Keratinocyte (primary cell): ENCODE measurements around the gene APLP2. TPM values are rescaled to one million over a fixed set of nuclear protein-coding genes. Genes with fewer than 3 reads are reported as not detected.
A peak's percentile ranks its signal among the peaks of the same experiment; 100 is the strongest.
"Not testable (repeated sequence)": the region's sequence is repeated elsewhere in the genome, so short reads cannot be mapped to it uniquely, and the experiment has no call there.

Experiments used
- DNase-seq: peaks from one replicate; pipeline ENCODE4 v3.0.0-alpha.2; 2011; ENCODE audit warnings: low read depth, missing footprints, low spot score
- FAIRE-seq: peaks from 2 replicates; lab custom pipeline; 2011; peaks lifted over from hg19 to GRCh38; lab: Jason Lieb, UNC
- H2AFZ ChIP-seq: 2 replicates; pipeline ENCODE4 v1.6.0; 2012; ENCODE audit warnings: low read length, control low read depth, inconsistent platforms; ENCODE audit not compliant: control insufficient read depth
- H3K27ac ChIP-seq: 2 replicates; pipeline ENCODE4 v1.5.1; 2011; ENCODE audit warnings: low read length; ENCODE audit not compliant: control insufficient read depth, insufficient read depth
- H3K27me3 ChIP-seq: 3 replicates; pipeline ENCODE4 v1.6.0; 2011; ENCODE audit warnings: low read length; ENCODE audit not compliant: control insufficient read depth, insufficient read depth; ENCODE audit errors: extremely low read depth
- H3K36me3 ChIP-seq, 2 experiments: 2 replicates in 1 of 2; 3 replicates in 1 of 2; pipeline ENCODE4 v1.5.1; 2011; ENCODE audit warnings: low read length in 2 of 2, mild to moderate bottlenecking in 1 of 2; ENCODE audit not compliant: control insufficient read depth in 2 of 2, insufficient read depth in 2 of 2; ENCODE audit errors: extremely low read depth in 1 of 2
- H3K4me1 ChIP-seq: 3 replicates; pipeline ENCODE4 v1.5.1; 2011; ENCODE audit warnings: low read length; ENCODE audit not compliant: control insufficient read depth, insufficient read depth; ENCODE audit errors: extremely low read depth
- H3K4me2 ChIP-seq: 3 replicates; pipeline ENCODE4 v1.6.0; 2011; ENCODE audit warnings: low read depth, low read length; ENCODE audit not compliant: control insufficient read depth, insufficient read depth; ENCODE audit errors: extremely low read depth
- H3K4me3 ChIP-seq, 3 experiments: fragments of 200-600 bp in 1 of 3; sonication (generic) in 1 of 3; 2 replicates in 2 of 3; 3 replicates in 1 of 3; pipeline ENCODE4 v1.5.1; 2011 to 2016; ENCODE audit warnings: low read length in 3 of 3, mild to moderate bottlenecking in 3 of 3, control low read depth in 2 of 3, inconsistent platforms in 1 of 3, low read depth in 1 of 3, mixed read lengths in 1 of 3, mixed run types in 1 of 3, moderate library complexity in 1 of 3; ENCODE audit not compliant: control insufficient read depth in 2 of 3, insufficient read depth in 2 of 3; ENCODE audit errors: extremely low read depth in 1 of 3
- H3K79me2 ChIP-seq: 2 replicates; pipeline ENCODE4 v1.6.0; 2012; ENCODE audit warnings: low read length; ENCODE audit not compliant: control insufficient read depth, insufficient read depth
- H3K9ac ChIP-seq: 3 replicates; pipeline ENCODE4 v1.6.0; 2011; ENCODE audit warnings: low read length; ENCODE audit not compliant: control insufficient read depth, insufficient read depth; ENCODE audit errors: extremely low read depth
- H3K9me1 ChIP-seq: 3 replicates; pipeline ENCODE4 v1.6.0; 2011; ENCODE audit warnings: low read length; ENCODE audit not compliant: control insufficient read depth, insufficient read depth; ENCODE audit errors: extremely low read depth
- H3K9me3 ChIP-seq: 2 replicates; pipeline ENCODE4 v1.5.1; 2012; ENCODE audit warnings: low read depth, low read length; ENCODE audit not compliant: control insufficient read depth
- H4K20me1 ChIP-seq: 3 replicates; pipeline ENCODE4 v1.6.0; 2011; ENCODE audit warnings: low read length; ENCODE audit not compliant: control insufficient read depth, insufficient read depth; ENCODE audit errors: extremely low read depth
- CTCF ChIP-seq, 3 experiments: IDR thresholded peaks in 1 of 3; conservative IDR thresholded peaks in 1 of 3; optimal IDR thresholded peaks in 1 of 3; 2 replicates in 2 of 3; 3 replicates in 1 of 3; pipeline versions ENCODE3 to v1.5.1; 2011; ENCODE audit warnings: low read length in 3 of 3, mild to moderate bottlenecking in 3 of 3, moderate library complexity in 2 of 3, control low read depth in 1 of 3, inconsistent platforms in 1 of 3; ENCODE audit not compliant: insufficient read depth in 2 of 3; ENCODE audit errors: extremely low read depth in 1 of 3
- EZH2 ChIP-seq: IDR thresholded peaks from one replicate; pipeline ENCODE4 v1.6.1; 2012; ENCODE audit warnings: inconsistent platforms, mild to moderate bottlenecking, low read length, moderate library complexity
- dilution Hi-C: fragments of 300-500 bp; cut with MboI; formaldehyde crosslinking; loops from one replicate; pipeline ENCODE4 v1.7.0; 2020; ENCODE audit warnings: low sequenced_read_pairs; ENCODE audit not compliant: extremely low pct_ligation_motif_present
- polyA plus RNA-seq, 5 experiments: library from polyadenylated mRNA; depleted of rRNA in 3 of 5; stranded (reverse) in 3 of 5; stranded (forward) in 1 of 5; unstranded in 1 of 5; fragments of >200 nt; gene quantifications; 1 replicate in 1 of 5; 2 replicates in 3 of 5; 3 replicates in 1 of 5; pipeline versions ENCODE4 v1.2.1 to v1.2.3, GENCODE V29; 2011 to 2012; ENCODE audit warnings: missing spikeins in 2 of 5, low read depth in 1 of 5, low replicate concordance in 1 of 5

The APLP2 gene
- polyA plus RNA-seq, 1 donor (not counting 4 experiments of a cell fraction or from before 2014, with no cell fraction given): 531 TPM

DNA sequence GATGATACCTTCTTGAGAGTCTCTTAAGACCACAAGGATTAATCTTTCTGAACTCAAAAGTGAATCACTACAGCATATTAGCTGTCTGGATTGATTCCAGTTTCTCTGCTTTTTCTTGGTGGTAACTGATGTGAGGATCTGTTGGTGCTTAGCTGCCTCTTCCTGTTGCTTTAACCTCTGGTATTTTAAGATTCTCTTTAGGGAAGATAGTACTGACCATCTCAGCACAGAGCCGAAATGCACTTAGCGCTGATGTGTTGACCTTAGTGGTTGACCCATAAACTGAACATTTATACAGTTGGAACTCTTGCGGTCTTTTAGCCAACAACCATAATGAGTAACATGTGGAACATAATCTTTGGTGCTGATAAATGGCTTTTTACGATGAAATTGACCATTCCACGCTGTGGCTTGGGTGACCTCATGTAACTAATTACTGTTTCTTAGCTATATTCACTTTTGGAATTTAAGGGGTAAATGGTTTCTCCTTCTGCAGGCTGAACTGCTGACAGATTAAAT lies 33.7 kb downstream of the APLP2 start:
- TF ChIP-seq CTCF (optimal IDR thresholded peaks at IDR 0.05 in 1 of 3, IDR thresholded peaks at IDR 0.05 in 1 of 3, conservative IDR thresholded peaks at IDR 0.05 in 1 of 3; ENCODE audit: extremely low read depth in 1 of 3, insufficient read depth in 2 of 3, low read length in 3 of 3) (no peak), EZH2 (no peak)
- Histone ChIP-seq H3K9me3 (no peaks in the 10 kb centered on the region), H2AFZ (no peak overlapping the region), H3K27me3 (no peaks in the 10 kb centered on the region), H3K27ac (no peak overlapping the region), H3K9ac (no peak overlapping the region), H3K36me3 (peaks cover 0 to 1% of the 10 kb centered on the region in 2 experiments), H3K79me2 (peaks cover 82% of the 10 kb centered on the region), H4K20me1 (peaks cover 9% of the 10 kb centered on the region), H3K4me1 (peaks cover 17% of the 10 kb centered on the region), H3K9me1 (peaks cover 5% of the 10 kb centered on the region), H3K4me3 (no peak overlapping the region), H3K4me2 (no peak overlapping the region)
- FAIRE-seq (peak; percentile 66), DNase-seq (no peak)
- dilution Hi-C loops: no loop called here

DNA sequence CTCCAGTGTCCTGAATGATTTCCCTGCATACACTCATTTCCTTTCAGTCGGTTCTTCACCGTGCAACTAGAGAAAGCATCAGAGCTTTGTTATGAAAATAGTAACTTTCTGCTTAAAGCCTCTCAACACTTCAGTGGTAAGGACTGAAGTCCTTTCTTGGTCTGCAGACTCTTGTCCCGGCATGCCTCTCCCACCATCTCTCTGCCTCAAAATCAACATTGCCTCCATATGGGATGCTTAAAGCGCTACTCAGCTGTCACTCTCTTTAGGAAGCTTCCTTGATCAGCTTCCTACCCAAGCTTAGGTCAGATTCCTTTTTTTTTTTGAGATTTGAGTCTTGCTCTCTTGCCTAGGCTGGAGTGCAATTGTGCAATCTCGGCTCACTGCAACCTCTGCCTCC lies 36.7 kb downstream of the APLP2 start:
- H3K27ac ChIP-seq: no peak overlapping the region
- H3K4me1 ChIP-seq: peaks cover 17% of the 10 kb centered on the region
- H2AFZ ChIP-seq: no peak overlapping the region
- H3K79me2 ChIP-seq: peaks cover 74% of the 10 kb centered on the region
- TF ChIP-seq CTCF (optimal IDR thresholded peaks at IDR 0.05 in 1 of 3, IDR thresholded peaks at IDR 0.05 in 1 of 3, conservative IDR thresholded peaks at IDR 0.05 in 1 of 3; ENCODE audit: extremely low read depth in 1 of 3, insufficient read depth in 2 of 3, low read length in 3 of 3) (no peak), EZH2 (no peak)
- no peak for FAIRE-seq
- DNase-seq: no peak
- dilution Hi-C loops: no loop called here
- no peaks in the 10 kb centered on the region for H3K27me3 ChIP-seq
- no peak overlapping the region for H3K9ac ChIP-seq
- H3K36me3 ChIP-seq: peaks cover 13 to 15% of the 10 kb centered on the region in 2 experiments
- peaks cover 9% of the 10 kb centered on the region for H4K20me1 ChIP-seq
- H3K9me1 ChIP-seq: peaks cover 5% of the 10 kb centered on the region
- H3K4me3 ChIP-seq: no peak overlapping the region
- H3K9me3 ChIP-seq: no peaks in the 10 kb centered on the region
- H3K4me2 ChIP-seq: no peak overlapping the region

DNA sequence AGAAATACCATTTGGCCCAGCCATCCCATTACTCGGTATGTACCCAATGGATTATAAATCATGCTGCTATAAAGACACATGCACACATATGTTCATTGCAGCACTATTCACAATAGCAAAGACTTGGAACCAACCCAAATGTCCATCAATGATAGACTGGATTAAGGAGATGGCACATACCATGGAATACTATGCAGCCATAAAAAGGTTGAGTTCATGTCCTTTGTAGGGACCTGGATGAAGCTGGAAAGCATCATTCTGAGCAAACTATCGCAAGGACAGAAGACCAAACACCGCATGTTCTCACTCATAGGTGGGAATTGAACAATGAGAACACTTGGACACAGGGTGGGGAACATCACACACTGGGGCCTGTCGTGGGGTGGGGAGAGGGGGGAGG lies 39.0 kb downstream of the APLP2 start:
- H4K20me1 ChIP-seq: peaks cover 13% of the 10 kb centered on the region
- H3K9me3 ChIP-seq, FAIRE-seq, dilution Hi-C loops, H3K27ac ChIP-seq, H2AFZ ChIP-seq, DNase-seq, H3K4me2 ChIP-seq, H3K4me3 ChIP-seq, H3K27me3 ChIP-seq, H3K9ac ChIP-seq, H3K4me1 ChIP-seq, H3K9me1 ChIP-seq: not testable (repeated sequence)
- H3K79me2 ChIP-seq: peaks cover 70% of the 10 kb centered on the region
- H3K36me3 ChIP-seq: peaks cover 21 to 23% of the 10 kb centered on the region in 2 experiments
